CD4-positive, CD25-positive, alpha-beta regulatory T cell (primary cell): ENCODE measurements around the gene RAPGEF5. TPM values are rescaled to one million over a fixed set of nuclear protein-coding genes. Genes with fewer than 3 reads are reported as not detected.

ENCODE experiments used
- ATAC-seq, 2 donors: fragments of 150-1000 bp; cut with Tn5 transposase; one replicate each; pipeline ENCODE4 v1.10.0; 2021; ENCODE audit warnings: low read depth in 2 of 2, moderate number of reproducible peaks in 2 of 2, moderate library complexity in 1 of 2
- DNase-seq, 3 donors: peaks; one replicate each; pipeline versions ENCODE4 v3.0.0 to v3.0.0-alpha.2; 2012 to 2022; ENCODE audit warnings: mixed read lengths in 1 of 3
- H3K27ac ChIP-seq: one replicate; pipeline ENCODE4 v1.7.0; 2013; ENCODE audit warnings: mild to moderate bottlenecking, low read length; ENCODE audit not compliant: insufficient read depth, poor library complexity, severe bottlenecking
- H3K27me3 ChIP-seq: one replicate; pipeline ENCODE4 v1.7.0; 2013; ENCODE audit warnings: low read length; ENCODE audit not compliant: control insufficient read depth, insufficient read depth
- H3K36me3 ChIP-seq: one replicate; pipeline ENCODE4 v1.7.0; 2013; ENCODE audit warnings: mild to moderate bottlenecking, low read length, moderate library complexity; ENCODE audit not compliant: control insufficient read depth, insufficient read depth
- H3K4me1 ChIP-seq: 2 replicates; pipeline ENCODE4 v1.7.0; 2013; ENCODE audit warnings: mild to moderate bottlenecking, low read length; ENCODE audit not compliant: insufficient read depth, control insufficient read depth, poor library complexity, severe bottlenecking
- H3K4me3 ChIP-seq: one replicate; pipeline ENCODE4 v1.7.0; 2013; ENCODE audit warnings: low read depth, mild to moderate bottlenecking, low read length, moderate library complexity
- H3K9me3 ChIP-seq, 2 experiments: 1 replicate in 1 of 2; 2 replicates in 1 of 2; pipeline ENCODE4 v1.7.0; 2013; ENCODE audit warnings: low read length in 2 of 2, mild to moderate bottlenecking in 1 of 2, moderate library complexity in 1 of 2; ENCODE audit not compliant: control insufficient read depth in 2 of 2
- H3K27ac Mint-ChIP-seq, 3 donors: one replicate each; pipeline ENCODE4 v1.8.0; 2020 to 2022; ENCODE audit warnings: mild to moderate bottlenecking in 3 of 3, mixed read lengths in 3 of 3, moderate library complexity in 2 of 3
- H3K27me3 Mint-ChIP-seq: one replicate; pipeline ENCODE4 v1.8.0; 2022; ENCODE audit warnings: mild to moderate bottlenecking, mixed read lengths
- H3K36me3 Mint-ChIP-seq: one replicate; pipeline ENCODE4 v1.8.0; 2020; ENCODE audit warnings: mixed read lengths
- H3K4me1 Mint-ChIP-seq, 4 donors: one replicate each; pipeline ENCODE4 v1.8.0; 2020 to 2022; ENCODE audit warnings: mixed read lengths in 4 of 4, mild to moderate bottlenecking in 1 of 4
- H3K4me3 Mint-ChIP-seq, 4 donors: one replicate each; pipeline ENCODE4 v1.8.0; 2020 to 2022; ENCODE audit warnings: mild to moderate bottlenecking in 4 of 4, mixed read lengths in 4 of 4, moderate library complexity in 3 of 4
- H3K9me3 Mint-ChIP-seq, 7 donors: one replicate each; pipeline ENCODE4 v1.8.0; 2020 to 2022; ENCODE audit warnings: mixed read lengths in 7 of 7, mild to moderate bottlenecking in 3 of 7, moderate library complexity in 2 of 7
- polyA plus RNA-seq, 4 donors: library from polyadenylated mRNA; unstranded; fragments of 300-500 nt; fragmentation: Illumina TruSeq; gene quantifications; one replicate each; pipeline ENCODE4 v1.2.3, GENCODE V29; 2021
- total RNA-seq: library from RNA; stranded (reverse); gene quantifications from one replicate; pipeline ENCODE4 v1.2.3, GENCODE V29; 2022

RAPGEF5 gene
- total and polyA plus RNA-seq, 5 donors from 2014 or later: not detected

DNA sequence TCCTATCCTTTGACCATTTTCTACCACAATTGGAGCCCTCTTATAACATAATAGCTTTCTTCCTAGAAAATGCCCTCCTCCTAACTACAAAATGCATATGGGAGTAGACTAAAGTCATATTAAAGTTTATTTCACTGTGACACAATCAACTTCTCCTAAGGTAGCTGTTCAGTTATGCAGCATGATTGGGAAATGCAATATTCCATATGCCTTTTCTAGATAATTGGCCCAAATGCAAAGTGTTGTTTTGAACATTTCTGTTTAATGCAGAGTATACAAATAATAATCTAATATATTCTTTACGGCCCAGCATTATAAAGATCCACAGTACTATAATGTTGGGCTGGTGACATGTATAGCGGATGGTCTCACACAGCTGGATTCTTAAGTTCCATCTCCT, 205.1 kb downstream of the RAPGEF5 start:
- no peak for ATAC-seq
- peaks cover 5% of the 10 kb centered on the region for H3K27me3 Mint-ChIP-seq
- DNase-seq: no peak

DNA sequence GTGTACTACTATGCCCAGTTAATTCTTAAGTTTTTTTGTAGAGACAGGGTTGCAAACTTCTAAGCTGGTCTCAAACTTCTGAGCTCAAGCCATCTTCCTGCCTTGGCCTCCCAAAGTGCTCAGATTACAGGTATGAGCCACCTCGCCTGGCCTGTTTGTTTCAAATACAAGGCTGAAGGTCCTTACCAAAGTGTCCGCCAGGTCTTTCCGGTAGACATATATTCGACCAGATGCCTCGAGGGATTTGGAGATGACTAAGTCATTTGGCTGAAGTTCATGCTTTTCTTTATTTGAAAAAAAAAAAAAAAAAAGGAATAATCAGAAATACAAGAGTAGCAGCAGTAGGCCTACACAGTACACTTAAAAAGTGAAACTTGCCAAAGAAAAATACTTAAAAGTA, 206.7 kb downstream of the RAPGEF5 start:
- Mint-ChIP-seq H3K27ac (no peak overlapping the region), H3K9me3 (no peaks in the 10 kb centered on the region), H3K36me3 (no peaks in the 10 kb centered on the region), H3K4me1 (peaks cover 0 to 17% (median 0%) of the 10 kb centered on the region in 4 donors), H3K27me3 (no peaks in the 10 kb centered on the region), H3K4me3 (no peak overlapping the region)
- H3K4me1 ChIP-seq: no peaks in the 10 kb centered on the region
- H3K9me3 ChIP-seq: no peaks in the 10 kb centered on the region
- no peak overlapping the region for H3K27ac ChIP-seq
- no peak overlapping the region for H3K4me3 ChIP-seq
- no peaks in the 10 kb centered on the region for H3K36me3 ChIP-seq
- ATAC-seq: no peak
- DNase-seq: no peak
- H3K27me3 ChIP-seq: no peaks in the 10 kb centered on the region

More for the DNA sequence above, 205.1 kb downstream of the RAPGEF5 start:
- no peaks in the 10 kb centered on the region for H3K36me3 Mint-ChIP-seq
- H3K4me1 Mint-ChIP-seq: peaks cover 0 to 14% (median 0%) of the 10 kb centered on the region in 4 donors
- Histone ChIP-seq H3K4me3 (no peak overlapping the region), H3K4me1 (no peaks in the 10 kb centered on the region), H3K36me3 (no peaks in the 10 kb centered on the region), H3K27ac (no peak overlapping the region), H3K27me3 (no peaks in the 10 kb centered on the region), H3K9me3 (no peaks in the 10 kb centered on the region)
- no peak overlapping the region for H3K4me3 Mint-ChIP-seq
- no peaks in the 10 kb centered on the region for H3K9me3 Mint-ChIP-seq
- no peak overlapping the region for H3K27ac Mint-ChIP-seq

DNA sequence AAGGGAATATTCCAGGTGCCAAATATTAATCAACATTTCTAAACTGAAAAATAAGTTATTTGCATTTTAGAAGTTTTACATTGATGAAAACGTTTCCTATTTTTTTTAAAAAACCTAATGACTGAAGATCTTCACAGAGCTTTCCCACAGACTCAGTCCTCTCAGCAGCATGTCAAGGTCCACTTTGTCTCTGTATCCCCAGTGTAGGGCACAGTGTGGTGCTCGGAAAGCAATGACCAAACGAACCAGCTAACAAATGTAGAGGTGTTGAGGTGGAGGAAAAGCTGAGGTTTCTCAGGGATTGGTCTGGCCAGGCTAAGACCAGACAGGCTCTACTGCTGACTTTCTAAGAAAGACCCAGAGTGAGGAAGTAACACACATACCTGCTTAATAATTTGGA, 209.1 kb downstream of the RAPGEF5 start:
- Histone ChIP-seq H3K4me1 (no peaks in the 10 kb centered on the region), H3K36me3 (no peaks in the 10 kb centered on the region), H3K27ac (no peak overlapping the region), H3K9me3 (no peaks in the 10 kb centered on the region), H3K4me3 (no peak overlapping the region), H3K27me3 (no peaks in the 10 kb centered on the region)
- no peaks in the 10 kb centered on the region for H3K27me3 Mint-ChIP-seq
- ATAC-seq (no peak), DNase-seq (no peak)
- no peaks in the 10 kb centered on the region for H3K9me3 Mint-ChIP-seq
- H3K4me3 Mint-ChIP-seq: peak overlapping the region in 1 of 4 donors; percentile 1
- no peak overlapping the region for H3K27ac Mint-ChIP-seq
- no peaks in the 10 kb centered on the region for H3K36me3 Mint-ChIP-seq
- H3K4me1 Mint-ChIP-seq: peaks cover 0 to 17% (median 0%) of the 10 kb centered on the region in 4 donors

DNA sequence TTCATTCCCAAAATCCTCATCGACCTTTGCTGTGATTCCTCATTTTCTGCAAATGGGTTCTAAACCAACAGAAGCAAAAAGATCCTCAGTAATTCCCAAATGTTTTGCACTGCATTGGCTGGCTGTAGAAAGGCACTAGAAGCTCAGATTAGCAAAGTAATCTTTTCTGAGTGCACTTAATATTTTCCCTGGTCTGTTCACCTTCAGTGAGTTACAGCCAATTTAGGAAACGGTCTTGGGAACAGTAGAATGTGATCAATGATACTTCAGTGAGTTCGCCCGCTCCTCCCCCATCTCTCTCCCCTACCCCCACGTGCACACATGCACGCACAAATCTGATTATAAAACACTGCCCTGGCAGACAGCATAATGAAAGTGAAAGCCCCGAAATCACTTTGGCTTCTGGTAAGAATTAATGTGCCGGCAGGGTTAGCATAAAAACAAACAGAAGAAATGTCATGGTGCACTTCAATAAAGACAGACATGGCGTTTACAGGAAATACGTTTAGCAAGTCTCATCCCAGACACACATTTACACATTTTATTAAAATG, 209.9 kb downstream of the RAPGEF5 start:
- ATAC-seq: peak in 1 of 2 donors; percentile 56
- Mint-ChIP-seq H3K27ac (peak overlapping the region in 1 of 3 donors; percentile 37), H3K4me1 (peaks cover 0 to 17% (median 0%) of the 10 kb centered on the region in 4 donors), H3K4me3 (peak overlapping the region in 1 of 4 donors; percentile 84), H3K36me3 (no peaks in the 10 kb centered on the region), H3K9me3 (no peaks in the 10 kb centered on the region), H3K27me3 (no peaks in the 10 kb centered on the region)
- H3K9me3 ChIP-seq: no peaks in the 10 kb centered on the region
- H3K27me3 ChIP-seq: no peaks in the 10 kb centered on the region
- H3K36me3 ChIP-seq: no peaks in the 10 kb centered on the region
- peak in 1 of 3 donors; percentile 20 for DNase-seq
- H3K27ac ChIP-seq: no peak overlapping the region
- no peak overlapping the region for H3K4me3 ChIP-seq
- no peaks in the 10 kb centered on the region for H3K4me1 ChIP-seq

DNA sequence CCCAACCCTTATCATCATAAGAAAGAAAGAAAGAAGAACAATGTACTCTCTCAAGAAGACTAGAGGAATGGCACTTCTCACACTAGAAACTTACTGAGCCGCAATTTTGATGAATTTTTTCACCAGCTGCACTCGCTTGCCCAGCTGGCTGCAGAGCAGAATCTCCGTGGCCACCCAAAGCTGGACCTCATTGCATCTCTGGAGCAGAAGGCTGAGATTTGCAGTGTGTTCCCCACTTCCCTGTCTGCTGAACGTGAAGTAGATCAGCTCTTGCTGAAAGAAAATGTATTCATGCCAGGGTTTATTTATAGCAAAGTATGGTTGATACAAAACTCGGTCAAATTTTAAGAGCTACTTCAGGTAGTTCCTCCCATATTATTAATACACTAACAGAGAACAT, 212.0 kb downstream of the RAPGEF5 start:
- no peak overlapping the region for H3K4me3 Mint-ChIP-seq
- H3K4me1 ChIP-seq: no peaks in the 10 kb centered on the region
- H3K4me3 ChIP-seq: no peak overlapping the region
- ATAC-seq: no peak
- H3K27ac Mint-ChIP-seq: no peak overlapping the region
- H3K36me3 Mint-ChIP-seq: no peaks in the 10 kb centered on the region
- DNase-seq: no peak
- no peak overlapping the region for H3K27ac ChIP-seq
- H3K9me3 ChIP-seq: no peaks in the 10 kb centered on the region
- no peaks in the 10 kb centered on the region for H3K36me3 ChIP-seq
- no peaks in the 10 kb centered on the region for H3K27me3 Mint-ChIP-seq
- no peaks in the 10 kb centered on the region for H3K27me3 ChIP-seq
- H3K4me1 Mint-ChIP-seq: peaks cover 0 to 17% (median 0%) of the 10 kb centered on the region in 4 donors
- no peaks in the 10 kb centered on the region for H3K9me3 Mint-ChIP-seq

DNA sequence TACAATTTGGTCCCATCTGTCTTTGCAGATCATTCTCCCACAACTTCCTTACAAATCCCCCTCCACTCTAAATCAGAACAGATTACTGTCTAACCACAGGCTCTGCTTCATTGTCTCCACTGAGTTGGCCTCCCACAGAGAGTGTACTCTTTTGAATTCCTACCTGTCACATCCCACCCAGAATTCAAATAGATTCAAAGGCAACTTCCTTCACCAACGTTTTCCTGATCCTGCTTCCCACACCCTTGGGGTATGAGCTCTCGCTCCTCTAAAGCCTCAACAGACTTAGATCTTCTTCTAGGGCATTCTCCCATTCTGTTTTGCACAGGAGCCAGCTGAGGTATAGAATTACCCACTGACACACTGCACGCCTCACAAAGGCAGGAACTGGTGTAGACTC, 213.5 kb downstream of the RAPGEF5 start:
- no peak overlapping the region for H3K27ac ChIP-seq
- peak overlapping the region in 1 of 3 donors; percentile 26 for H3K27ac Mint-ChIP-seq
- H3K4me1 Mint-ChIP-seq: peaks cover 0 to 16% (median 0%) of the 10 kb centered on the region in 4 donors
- no peaks in the 10 kb centered on the region for H3K9me3 Mint-ChIP-seq
- no peaks in the 10 kb centered on the region for H3K9me3 ChIP-seq
- H3K36me3 Mint-ChIP-seq: no peaks in the 10 kb centered on the region
- H3K4me1 ChIP-seq: no peaks in the 10 kb centered on the region
- no peaks in the 10 kb centered on the region for H3K36me3 ChIP-seq
- H3K27me3 Mint-ChIP-seq: no peaks in the 10 kb centered on the region
- no peak for ATAC-seq
- no peak overlapping the region for H3K4me3 Mint-ChIP-seq
- no peak for DNase-seq
- H3K27me3 ChIP-seq: no peaks in the 10 kb centered on the region
- H3K4me3 ChIP-seq: no peak overlapping the region

DNA sequence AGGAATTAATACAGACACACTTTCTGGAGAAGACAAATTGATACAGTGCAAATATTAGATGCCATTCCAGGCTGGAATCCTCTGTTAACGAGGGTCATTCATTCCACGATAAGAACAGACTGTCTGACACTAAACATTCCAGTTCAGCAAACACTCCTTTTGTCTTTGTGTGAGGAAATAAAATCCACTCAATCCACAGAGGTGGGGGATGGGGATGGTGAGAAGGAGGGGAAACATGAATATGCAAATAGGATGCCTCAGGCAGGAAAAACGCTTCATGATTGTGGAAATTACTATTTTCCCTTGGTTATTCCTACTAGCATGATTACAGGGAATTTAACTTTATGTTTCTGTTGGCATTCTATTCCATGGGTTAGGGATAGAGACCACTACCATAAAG, 214.4 kb downstream of the RAPGEF5 start:
- no peak overlapping the region for H3K27ac ChIP-seq
- no peaks in the 10 kb centered on the region for H3K9me3 ChIP-seq
- DNase-seq (no peak), ATAC-seq (no peak)
- Mint-ChIP-seq H3K9me3 (no peaks in the 10 kb centered on the region), H3K27ac (no peak overlapping the region), H3K36me3 (no peaks in the 10 kb centered on the region), H3K4me3 (no peak overlapping the region), H3K27me3 (no peaks in the 10 kb centered on the region), H3K4me1 (peaks cover 0 to 9% (median 0%) of the 10 kb centered on the region in 4 donors)
- no peak overlapping the region for H3K4me3 ChIP-seq
- H3K36me3 ChIP-seq: no peaks in the 10 kb centered on the region
- H3K4me1 ChIP-seq: no peaks in the 10 kb centered on the region
- H3K27me3 ChIP-seq: no peaks in the 10 kb centered on the region

DNA sequence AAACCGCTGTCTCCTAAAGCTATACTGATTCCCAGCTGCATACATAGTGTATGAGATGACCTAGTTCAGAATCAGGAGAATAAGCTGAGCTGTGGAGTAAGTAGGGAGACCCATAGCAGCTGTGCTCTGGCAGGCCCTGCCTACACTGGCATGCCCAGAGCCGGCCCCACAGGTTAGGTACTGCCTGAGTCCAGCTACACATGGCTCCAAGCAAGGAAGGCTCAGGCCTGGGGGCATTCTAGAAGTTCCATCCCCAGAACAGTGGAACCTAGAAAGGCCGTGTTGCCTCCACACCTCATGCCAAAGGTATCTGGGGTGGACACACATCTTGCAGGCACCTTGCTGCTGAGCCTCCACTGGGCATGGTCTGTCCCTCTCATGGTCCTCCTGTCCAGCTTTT, 215.6 kb downstream of the RAPGEF5 start:
- Histone ChIP-seq H3K27me3 (no peaks in the 10 kb centered on the region), H3K27ac (no peak overlapping the region), H3K36me3 (no peaks in the 10 kb centered on the region), H3K4me1 (no peaks in the 10 kb centered on the region), H3K4me3 (no peak overlapping the region), H3K9me3 (no peaks in the 10 kb centered on the region)
- Mint-ChIP-seq H3K4me3 (no peak overlapping the region), H3K9me3 (no peaks in the 10 kb centered on the region), H3K27ac (no peak overlapping the region), H3K4me1 (no peaks in the 10 kb centered on the region), H3K36me3 (no peaks in the 10 kb centered on the region), H3K27me3 (no peaks in the 10 kb centered on the region)
- ATAC-seq (no peak), DNase-seq (no peak)
